Fibroblast of villous mesenchyme (primary cell): ENCODE results near the gene KIAA0586. TPM values are rescaled to one million over a fixed set of nuclear protein-coding genes. Genes with fewer than 3 reads are reported as not detected.
"Not testable (repeated sequence)": the region's sequence is repeated elsewhere in the genome, so short reads cannot be mapped to it uniquely, and the experiment has no call there.

Experiments used
- DNase-seq: peaks from one replicate; pipeline ENCODE4 v3.0.0-alpha.2; 2010; ENCODE audit warnings: low read depth
- H3K4me3 ChIP-seq: 2 replicates; pipeline ENCODE4 v1.5.1; 2011; ENCODE audit warnings: low read depth, mild to moderate bottlenecking, low read length
- total RNA-seq: library from RNA; depleted of rRNA; stranded (reverse); fragments of >200 nt; gene quantifications from 2 replicates; pipeline ENCODE4 v1.2.3, GENCODE V29; 2012
- TF ChIP-seq, protein P1 (sequence below): IDR thresholded peaks from 2 replicates; pipeline ENCODE4 v1.5.1; 2012; ENCODE audit warnings: low read depth, mild to moderate bottlenecking, low read length; ENCODE audit not compliant: insufficient read depth

The KIAA0586 gene
- total RNA-seq, 1 donor: 30.2 TPM

DNA sequence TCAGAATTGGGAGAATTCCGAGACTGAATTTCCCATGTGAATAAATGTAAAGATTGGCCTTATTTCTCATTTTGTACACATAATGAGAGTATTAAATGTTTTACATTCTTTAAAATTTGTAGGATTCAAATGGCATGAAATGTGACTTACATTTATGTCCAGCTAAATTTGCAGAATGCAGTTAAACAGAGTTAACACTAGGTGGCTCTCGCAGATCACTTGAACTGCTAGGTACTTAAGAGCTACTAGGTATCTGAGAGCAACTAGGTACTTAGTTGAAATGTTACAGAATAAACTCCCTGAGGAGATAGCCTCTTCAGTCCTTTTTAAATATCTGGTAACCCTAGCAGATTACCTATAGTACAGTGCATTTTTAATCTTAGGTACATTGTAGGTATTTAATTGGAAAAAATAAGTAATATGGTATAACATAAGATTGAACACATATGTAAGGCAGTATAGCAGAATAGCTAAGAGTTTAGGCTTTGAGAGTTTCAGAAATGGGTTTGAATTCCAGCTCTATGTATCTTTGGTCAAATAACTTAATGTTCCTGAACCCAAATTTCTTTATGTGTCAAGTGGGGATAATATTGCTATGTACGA, 73.8 kb downstream of the KIAA0586 start:
- TF ChIP-seq, protein P1, sequence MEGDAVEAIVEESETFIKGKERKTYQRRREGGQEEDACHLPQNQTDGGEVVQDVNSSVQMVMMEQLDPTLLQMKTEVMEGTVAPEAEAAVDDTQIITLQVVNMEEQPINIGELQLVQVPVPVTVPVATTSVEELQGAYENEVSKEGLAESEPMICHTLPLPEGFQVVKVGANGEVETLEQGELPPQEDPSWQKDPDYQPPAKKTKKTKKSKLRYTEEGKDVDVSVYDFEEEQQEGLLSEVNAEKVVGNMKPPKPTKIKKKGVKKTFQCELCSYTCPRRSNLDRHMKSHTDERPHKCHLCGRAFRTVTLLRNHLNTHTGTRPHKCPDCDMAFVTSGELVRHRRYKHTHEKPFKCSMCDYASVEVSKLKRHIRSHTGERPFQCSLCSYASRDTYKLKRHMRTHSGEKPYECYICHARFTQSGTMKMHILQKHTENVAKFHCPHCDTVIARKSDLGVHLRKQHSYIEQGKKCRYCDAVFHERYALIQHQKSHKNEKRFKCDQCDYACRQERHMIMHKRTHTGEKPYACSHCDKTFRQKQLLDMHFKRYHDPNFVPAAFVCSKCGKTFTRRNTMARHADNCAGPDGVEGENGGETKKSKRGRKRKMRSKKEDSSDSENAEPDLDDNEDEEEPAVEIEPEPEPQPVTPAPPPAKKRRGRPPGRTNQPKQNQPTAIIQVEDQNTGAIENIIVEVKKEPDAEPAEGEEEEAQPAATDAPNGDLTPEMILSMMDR: peak; percentile 89
- no peak overlapping the region for H3K4me3 ChIP-seq
- peak; percentile 84 for DNase-seq

DNA sequence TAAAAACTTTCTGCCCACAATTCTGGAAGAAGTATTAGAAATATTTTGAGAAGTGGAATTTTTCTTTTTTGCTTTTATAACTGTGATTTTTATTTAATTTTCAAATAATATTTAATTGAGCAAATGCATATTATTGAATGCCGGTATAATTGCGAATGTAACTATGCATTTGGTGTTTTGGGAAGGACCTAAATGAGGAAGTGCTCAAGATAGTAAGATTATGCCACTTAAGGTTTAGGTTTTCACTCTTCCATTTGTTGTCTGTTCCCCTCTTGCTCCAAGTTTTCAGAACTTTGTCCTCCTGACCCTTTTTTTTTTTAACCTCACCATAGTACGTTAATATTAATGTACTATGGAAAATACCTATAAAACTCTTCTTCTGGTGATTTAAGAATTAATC, 85.8 kb downstream of the KIAA0586 start:
- DNase-seq: no peak
- TF ChIP-seq, protein P1: no peak
- no peak overlapping the region for H3K4me3 ChIP-seq

DNA sequence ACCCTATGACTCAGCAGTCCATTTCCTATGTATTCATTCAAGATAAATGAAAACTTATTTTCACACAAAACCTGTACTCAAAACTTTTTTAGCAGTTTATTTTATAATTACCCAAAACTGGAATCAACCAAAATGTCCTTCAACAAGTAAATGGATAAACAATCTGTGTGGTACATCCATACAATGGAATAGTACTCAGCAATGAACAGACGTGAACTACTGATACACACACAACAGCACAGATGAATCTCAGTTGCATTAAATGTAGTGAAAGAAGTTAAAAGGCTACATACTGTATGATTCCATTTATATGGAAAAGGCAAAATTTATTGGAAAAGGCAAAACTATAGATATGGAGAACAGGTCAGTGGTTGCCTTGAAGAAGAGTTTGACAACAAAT, 90.1 kb downstream of the KIAA0586 start:
- DNase-seq: no peak
- H3K4me3 ChIP-seq: no peak overlapping the region
- TF ChIP-seq, protein P1: no peak

DNA sequence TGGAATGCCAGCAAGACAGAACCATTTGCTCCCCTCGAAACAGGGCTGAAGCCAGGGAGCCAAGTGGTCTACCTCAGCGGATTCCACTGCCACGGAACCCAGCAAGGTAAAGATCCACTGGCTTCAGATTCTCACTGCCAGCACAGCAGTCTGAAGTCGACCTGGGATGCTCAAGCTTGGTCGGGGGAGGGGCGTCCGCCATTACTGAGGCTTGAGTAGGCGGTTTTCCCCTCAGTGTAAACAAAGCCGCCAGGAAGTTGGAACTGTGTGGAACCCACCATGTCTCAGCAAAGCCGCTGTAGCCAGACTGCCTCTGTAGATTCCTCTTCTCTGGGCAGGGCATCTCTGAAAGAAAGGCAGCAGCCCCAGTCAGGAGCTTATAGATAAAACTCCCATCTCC, 98.2 kb downstream of the KIAA0586 start:
- not testable (repeated sequence) for DNase-seq

DNA sequence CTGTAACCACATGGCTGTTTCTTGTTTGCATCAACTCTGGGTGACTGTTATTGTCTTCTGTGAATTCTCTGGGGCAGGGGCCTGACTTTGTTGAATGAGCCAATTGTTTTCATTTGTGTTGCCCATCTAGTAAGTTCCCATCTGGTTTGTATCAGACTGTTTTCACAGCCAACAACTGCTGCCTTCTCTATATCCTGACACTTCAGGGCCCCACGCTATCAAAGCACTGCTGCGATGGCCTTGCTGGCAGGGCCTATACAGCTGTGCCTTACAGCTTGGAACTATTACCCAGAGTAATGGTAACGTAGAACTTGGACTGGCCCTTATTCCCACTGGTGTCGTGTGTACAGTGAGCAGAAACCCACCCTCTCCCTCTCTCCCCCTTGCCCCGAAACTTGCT, 105.9 kb downstream of the KIAA0586 start:
- no peak overlapping the region for H3K4me3 ChIP-seq
- peak; percentile 34 for DNase-seq
- TF ChIP-seq, protein P1: no peak

More for the DNA sequence above, 98.2 kb downstream of the KIAA0586 start:
- not testable (repeated sequence) for H3K4me3 ChIP-seq

DNA sequence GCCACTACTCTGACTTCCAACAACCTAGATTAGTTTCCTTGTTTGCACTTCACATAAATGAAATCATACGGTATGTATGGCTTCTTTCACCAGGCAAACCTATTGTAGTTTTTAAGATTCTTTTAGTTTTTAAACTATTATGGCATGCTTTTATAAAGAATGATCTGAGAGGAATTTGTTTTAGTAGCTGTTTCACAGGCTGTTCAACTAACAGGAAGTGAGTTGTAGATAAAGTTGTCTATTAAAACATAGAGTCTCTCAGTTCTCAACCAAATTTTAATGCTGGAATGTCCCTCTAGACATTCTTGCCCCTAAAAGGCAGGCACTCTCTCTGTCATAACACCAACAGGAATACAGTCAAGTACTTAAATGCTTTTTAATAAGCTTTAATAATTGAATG, 107.5 kb downstream of the KIAA0586 start:
- no peak overlapping the region for H3K4me3 ChIP-seq
- TF ChIP-seq, protein P1: no peak
- peak; percentile 46 for DNase-seq

DNA sequence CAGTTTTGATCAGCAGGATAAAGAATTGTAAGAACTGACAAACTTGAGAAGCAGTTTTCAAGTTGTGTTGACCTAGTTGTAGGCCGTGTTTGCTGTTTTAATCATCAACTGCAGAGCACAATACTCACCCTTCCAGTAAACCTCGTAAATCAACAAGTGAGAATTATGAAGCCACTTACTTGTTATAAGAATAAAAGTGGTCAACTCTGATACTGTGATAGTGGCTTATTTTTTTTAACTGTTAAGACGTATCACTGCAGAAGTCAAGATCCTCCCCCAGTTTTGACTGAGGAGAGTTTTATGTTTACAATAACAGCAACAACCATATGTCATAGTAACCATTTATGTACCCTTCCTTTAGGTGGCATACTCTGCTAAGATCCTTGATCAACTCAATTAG, 109.5 kb downstream of the KIAA0586 start:
- TF ChIP-seq, protein P1: no peak
- no peak for DNase-seq
- no peak overlapping the region for H3K4me3 ChIP-seq
